ENCODE measurements around the gene OXT.

The OXT gene

GRCh38 chr20:3077618-3078134 lies 6.3 kb downstream of the OXT start:
- H3K4me3 ChIP-seq (ENCODE audit: low read depth in 1 of 2, low read length in 2 of 2): no peak overlapping the region
- peaks cover 0 to 6% of the 10 kb centered on the region in 2 donors for H3K4me1 ChIP-seq (ENCODE audit: control insufficient read depth in 1 of 2, insufficient read depth in 2 of 2, low read length in 2 of 2)
- H3K27ac ChIP-seq (ENCODE audit: low read length): no peak overlapping the region
- H3K36me3 ChIP-seq (ENCODE audit: control insufficient read depth in 1 of 2, insufficient read depth in 2 of 2, low read length in 2 of 2): no peaks in the 10 kb centered on the region
- peaks cover 9% of the 10 kb centered on the region for H3K27me3 ChIP-seq (ENCODE audit: low read depth, low read length)
- H3K9me3 ChIP-seq (ENCODE audit: control insufficient read depth in 1 of 2, low read length in 2 of 2): no peaks in the 10 kb centered on the region

- Histone ChIP-seq H3K36me3 (ENCODE audit: control insufficient read depth in 1 of 2, insufficient read depth in 2 of 2, low read length in 2 of 2) (no peaks in the 10 kb centered on the region), H3K4me3 (ENCODE audit: low read depth in 1 of 2, low read length in 2 of 2) (no peak overlapping the region), H3K27me3 (ENCODE audit: low read depth, low read length) (peaks cover 18% of the 10 kb centered on the region), H3K9me3 (ENCODE audit: control insufficient read depth in 1 of 2, low read length in 2 of 2) (no peaks in the 10 kb centered on the region), H3K4me1 (ENCODE audit: control insufficient read depth in 1 of 2, insufficient read depth in 2 of 2, low read length in 2 of 2) (peaks cover 0 to 5% of the 10 kb centered on the region in 2 donors), H3K27ac (ENCODE audit: low read length) (no peak overlapping the region)
Measured at GRCh38 chr20:3080939-3081388, 9.5 kb downstream of the OXT start.

GRCh38 chr20:3081641-3082040 lies 10.2 kb downstream of the OXT start:
- Histone ChIP-seq H3K4me1 (ENCODE audit: control insufficient read depth in 1 of 2, insufficient read depth in 2 of 2, low read length in 2 of 2) (peaks cover 0 to 5% of the 10 kb centered on the region in 2 donors), H3K9me3 (ENCODE audit: control insufficient read depth in 1 of 2, low read length in 2 of 2) (no peaks in the 10 kb centered on the region), H3K36me3 (ENCODE audit: control insufficient read depth in 1 of 2, insufficient read depth in 2 of 2, low read length in 2 of 2) (no peaks in the 10 kb centered on the region), H3K27ac (ENCODE audit: low read length) (no peak overlapping the region), H3K4me3 (ENCODE audit: low read depth in 1 of 2, low read length in 2 of 2) (no peak overlapping the region), H3K27me3 (ENCODE audit: low read depth, low read length) (peaks cover 18% of the 10 kb centered on the region)

GRCh38 chr20:3082306-3082951 lies 11.0 kb downstream of the OXT start:
- peaks cover 0 to 5% of the 10 kb centered on the region in 2 donors for H3K4me1 ChIP-seq (ENCODE audit: control insufficient read depth in 1 of 2, insufficient read depth in 2 of 2, low read length in 2 of 2)
- H3K36me3 ChIP-seq (ENCODE audit: control insufficient read depth in 1 of 2, insufficient read depth in 2 of 2, low read length in 2 of 2): no peaks in the 10 kb centered on the region
- H3K27ac ChIP-seq (ENCODE audit: low read length): no peak overlapping the region
- H3K9me3 ChIP-seq (ENCODE audit: control insufficient read depth in 1 of 2, low read length in 2 of 2): no peaks in the 10 kb centered on the region
- peaks cover 18% of the 10 kb centered on the region for H3K27me3 ChIP-seq (ENCODE audit: low read depth, low read length)
- H3K4me3 ChIP-seq (ENCODE audit: low read depth in 1 of 2, low read length in 2 of 2): peak overlapping the region in 1 of 2 donors; percentile 20

GRCh38 chr20:3082955-3083952 lies 11.8 kb downstream of the OXT start:
- Histone ChIP-seq H3K27me3 (ENCODE audit: low read depth, low read length) (peaks cover 18% of the 10 kb centered on the region), H3K9me3 (ENCODE audit: control insufficient read depth in 1 of 2, low read length in 2 of 2) (no peaks in the 10 kb centered on the region), H3K4me3 (ENCODE audit: low read depth in 1 of 2, low read length in 2 of 2) (peak overlapping the region in 1 of 2 donors; percentile 47), H3K27ac (ENCODE audit: low read length) (no peak overlapping the region), H3K36me3 (ENCODE audit: control insufficient read depth in 1 of 2, insufficient read depth in 2 of 2, low read length in 2 of 2) (no peaks in the 10 kb centered on the region), H3K4me1 (ENCODE audit: control insufficient read depth in 1 of 2, insufficient read depth in 2 of 2, low read length in 2 of 2) (peaks cover 0 to 5% of the 10 kb centered on the region in 2 donors)

GRCh38 chr20:3084283-3084985 lies 13.0 kb downstream of the OXT start, which contains the start of gene AVP:
Gene AVP (minus strand): TSS chr20:3084724. CDS start chr20:3084674, 50 bp downstream.
- Histone ChIP-seq H3K36me3 (ENCODE audit: control insufficient read depth in 1 of 2, insufficient read depth in 2 of 2, low read length in 2 of 2) (no peaks in the 10 kb centered on the region), H3K4me3 (ENCODE audit: low read depth in 1 of 2, low read length in 2 of 2) (no peak within 1 kb of the TSS), H3K9me3 (ENCODE audit: control insufficient read depth in 1 of 2, low read length in 2 of 2) (no peaks in the 10 kb centered on the region), H3K4me1 (ENCODE audit: control insufficient read depth in 1 of 2, insufficient read depth in 2 of 2, low read length in 2 of 2) (peaks cover 0 to 5% of the 10 kb centered on the region in 2 donors), H3K27ac (ENCODE audit: low read length) (no peak within 1 kb of the TSS), H3K27me3 (ENCODE audit: low read depth, low read length) (peaks cover 18% of the 10 kb centered on the region)

GRCh38 chr20:3084986-3085360 lies 13.6 kb downstream of the OXT start:
- H3K4me3 ChIP-seq (ENCODE audit: low read depth in 1 of 2, low read length in 2 of 2): no peak overlapping the region
- H3K27me3 ChIP-seq (ENCODE audit: low read depth, low read length): peaks cover 22% of the 10 kb centered on the region
- H3K4me1 ChIP-seq (ENCODE audit: control insufficient read depth in 1 of 2, insufficient read depth in 2 of 2, low read length in 2 of 2): peaks cover 0 to 5% of the 10 kb centered on the region in 2 donors
- no peaks in the 10 kb centered on the region for H3K9me3 ChIP-seq (ENCODE audit: control insufficient read depth in 1 of 2, low read length in 2 of 2)
- no peak overlapping the region for H3K27ac ChIP-seq (ENCODE audit: low read length)
- H3K36me3 ChIP-seq (ENCODE audit: control insufficient read depth in 1 of 2, insufficient read depth in 2 of 2, low read length in 2 of 2): no peaks in the 10 kb centered on the region

- Histone ChIP-seq H3K27ac (ENCODE audit: low read length) (no peak overlapping the region), H3K27me3 (ENCODE audit: low read depth, low read length) (peaks cover 27% of the 10 kb centered on the region)
Measured at GRCh38 chr20:3085571-3086072, 14.2 kb downstream of the OXT start.

GRCh38 chr20:3088031-3088430 lies 16.6 kb downstream of the OXT start:
- Histone ChIP-seq H3K36me3 (ENCODE audit: control insufficient read depth in 1 of 2, insufficient read depth in 2 of 2, low read length in 2 of 2) (no peaks in the 10 kb centered on the region), H3K9me3 (ENCODE audit: control insufficient read depth in 1 of 2, low read length in 2 of 2) (no peaks in the 10 kb centered on the region), H3K4me1 (ENCODE audit: control insufficient read depth in 1 of 2, insufficient read depth in 2 of 2, low read length in 2 of 2) (no peaks in the 10 kb centered on the region), H3K4me3 (ENCODE audit: low read depth in 1 of 2, low read length in 2 of 2) (no peak overlapping the region), H3K27me3 (ENCODE audit: low read depth, low read length) (peaks cover 18% of the 10 kb centered on the region), H3K27ac (ENCODE audit: low read length) (no peak overlapping the region)

More at GRCh38 chr20:3085571-3086072, 14.2 kb downstream of the OXT start:
- no peaks in the 10 kb centered on the region for H3K9me3 ChIP-seq (ENCODE audit: control insufficient read depth in 1 of 2, low read length in 2 of 2)
- peaks cover 0 to 5% of the 10 kb centered on the region in 2 donors for H3K4me1 ChIP-seq (ENCODE audit: control insufficient read depth in 1 of 2, insufficient read depth in 2 of 2, low read length in 2 of 2)
- no peak overlapping the region for H3K4me3 ChIP-seq (ENCODE audit: low read depth in 1 of 2, low read length in 2 of 2)
- H3K36me3 ChIP-seq (ENCODE audit: control insufficient read depth in 1 of 2, insufficient read depth in 2 of 2, low read length in 2 of 2): no peaks in the 10 kb centered on the region

GRCh38 chr20:3090565-3090964 lies 19.1 kb downstream of the OXT start:
- no peaks in the 10 kb centered on the region for H3K9me3 ChIP-seq (ENCODE audit: control insufficient read depth in 1 of 2, low read length in 2 of 2)
- H3K27ac ChIP-seq (ENCODE audit: low read length): no peak overlapping the region
- no peak overlapping the region for H3K4me3 ChIP-seq (ENCODE audit: low read depth in 1 of 2, low read length in 2 of 2)
- peaks cover 9% of the 10 kb centered on the region for H3K27me3 ChIP-seq (ENCODE audit: low read depth, low read length)
- no peaks in the 10 kb centered on the region for H3K4me1 ChIP-seq (ENCODE audit: control insufficient read depth in 1 of 2, insufficient read depth in 2 of 2, low read length in 2 of 2)
- H3K36me3 ChIP-seq (ENCODE audit: control insufficient read depth in 1 of 2, insufficient read depth in 2 of 2, low read length in 2 of 2): no peaks in the 10 kb centered on the region
